ENCODE results near the gene SRGN.

SRGN gene

GRCh38 chr10:69090685-69091084 lies 2.8 kb downstream of the SRGN start:
- DNase-seq (ENCODE audit: low spot score), result no peak

GRCh38 chr10:69091143-69091651 lies 3.3 kb downstream of the SRGN start:
- no peak for DNase-seq (ENCODE audit: low spot score)

GRCh38 chr10:69092959-69093850 lies 5.3 kb downstream of the SRGN start:
- DNase-seq (ENCODE audit: low spot score), result peak; percentile 82

- DNase-seq (ENCODE audit: low spot score), result peak; percentile 27
Observed at GRCh38 chr10:69093933-69094332, 6.0 kb downstream of the SRGN start.

GRCh38 chr10:69096045-69096444 lies 8.1 kb downstream of the SRGN start:
- DNase-seq (ENCODE audit: low spot score), result no peak

GRCh38 chr10:69097729-69098128 lies 9.8 kb downstream of the SRGN start:
- DNase-seq (ENCODE audit: low spot score), result no peak

GRCh38 chr10:69100136-69100872 lies 12.4 kb downstream of the SRGN start:
- no peak for DNase-seq (ENCODE audit: low spot score)

- no peak for DNase-seq (ENCODE audit: low spot score)
Observed at GRCh38 chr10:69101451-69102095, 13.7 kb downstream of the SRGN start.

- DNase-seq (ENCODE audit: low spot score), result no peak
Observed at GRCh38 chr10:69102440-69102839, 14.5 kb downstream of the SRGN start.

GRCh38 chr10:69103784-69104183 lies 15.9 kb downstream of the SRGN start:
- DNase-seq (ENCODE audit: low spot score), result no peak

GRCh38 chr10:69104994-69105790 lies 17.3 kb downstream of the SRGN start:
- no peak for DNase-seq (ENCODE audit: low spot score)

GRCh38 chr10:69107176-69107490 lies 19.2 kb downstream of the SRGN start:
- DNase-seq (ENCODE audit: low spot score), result no peak

- DNase-seq (ENCODE audit: low spot score), result no peak
Observed at GRCh38 chr10:69107699-69108098, 19.8 kb downstream of the SRGN start.

GRCh38 chr10:69119896-69120295 lies 32.0 kb downstream of the SRGN start:
- no peak for DNase-seq (ENCODE audit: low spot score)

GRCh38 chr10:69123306-69123746 lies 35.4 kb downstream of the SRGN start:
- peak; percentile 58 for DNase-seq (ENCODE audit: low spot score)

- DNase-seq (ENCODE audit: low spot score), result peak; percentile 99
Observed at GRCh38 chr10:69123747-69124562, 36.1 kb downstream of the SRGN start, which contains the start of gene VPS26A. TSS of gene VPS26A (plus strand) at chr10:69124178. CDS start at chr10:69124278, 100 bp downstream.

GRCh38 chr10:69124563-69125268 lies 36.8 kb downstream of the SRGN start:
- peak; percentile 45 for DNase-seq (ENCODE audit: low spot score)

- no peak for DNase-seq (ENCODE audit: low spot score)
Observed at GRCh38 chr10:69125554-69125953, 37.7 kb downstream of the SRGN start.

- DNase-seq (ENCODE audit: low spot score), result peak; percentile 7
Observed at GRCh38 chr10:69130251-69130650, 42.3 kb downstream of the SRGN start.

- no peak for DNase-seq (ENCODE audit: low spot score)
Observed at GRCh38 chr10:69139961-69140360, 52.1 kb downstream of the SRGN start.
